NCI-H446 treated with DMSO at 0.1 percent for 48 hours (cell line): ENCODE results near the gene LYRM9.
"Not testable (repeated sequence)": the region's sequence is repeated elsewhere in the genome, so short reads cannot be mapped to it uniquely, and the experiment has no call there.

ENCODE experiments used
- DNase-seq: peaks from one replicate; lab custom pipeline; 2025; lab: John Stamatoyannopoulos, UW

Gene LYRM9

GRCh38 chr17:27892866-27893769 lies at the start of gene LYRM9:
LYRM9 (minus strand) TSS chr17:27893365; CDS start chr17:27882694, 10,671 bp downstream.
- peak; percentile 64 for DNase-seq

DNA sequence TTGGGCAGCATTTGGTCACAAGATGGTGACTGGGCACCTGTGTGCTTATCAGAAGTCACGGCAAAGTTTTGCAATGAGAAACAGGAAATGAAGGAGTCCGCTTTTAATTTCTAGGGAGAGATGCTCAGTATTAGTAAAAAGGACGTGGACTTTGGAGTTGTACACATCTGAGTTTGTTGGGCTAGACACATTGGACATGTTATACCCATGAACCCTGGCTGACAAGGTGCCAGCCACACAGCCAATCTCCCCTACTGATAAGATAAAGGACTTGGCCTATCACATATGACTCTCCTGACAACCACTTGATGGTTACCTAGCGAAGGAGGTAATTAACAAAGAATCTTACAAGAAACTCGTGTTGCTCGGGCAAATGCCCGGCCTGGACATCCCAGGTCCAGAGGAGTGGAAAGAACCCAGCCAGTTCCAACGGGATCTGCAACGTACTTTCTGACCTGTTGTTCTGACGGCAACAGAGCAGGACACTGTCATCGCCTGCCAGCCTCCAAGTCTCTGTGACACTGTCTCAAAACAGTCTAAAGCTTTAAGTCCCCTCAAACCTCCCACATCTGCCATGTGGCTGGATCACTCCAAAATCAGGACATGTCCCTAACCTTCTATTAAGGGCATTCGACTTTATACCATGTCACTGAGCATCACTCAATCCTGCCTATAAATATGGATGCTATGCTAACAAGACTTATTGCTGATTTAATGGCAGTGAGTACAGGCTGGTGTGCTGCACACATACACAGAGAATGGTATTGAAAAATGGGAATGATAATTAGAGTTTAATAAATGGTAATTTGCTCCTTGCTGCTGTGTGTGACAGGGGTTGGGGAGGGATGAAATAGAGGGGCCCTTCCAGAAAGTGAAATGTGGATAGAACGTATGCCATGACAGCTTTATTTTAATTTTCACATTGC lies 47.6 kb upstream of the LYRM9 start:
- DNase-seq: no peak

GRCh38 chr17:27939474-27940465 lies 46.6 kb upstream of the LYRM9 start:
- no peak for DNase-seq

DNA sequence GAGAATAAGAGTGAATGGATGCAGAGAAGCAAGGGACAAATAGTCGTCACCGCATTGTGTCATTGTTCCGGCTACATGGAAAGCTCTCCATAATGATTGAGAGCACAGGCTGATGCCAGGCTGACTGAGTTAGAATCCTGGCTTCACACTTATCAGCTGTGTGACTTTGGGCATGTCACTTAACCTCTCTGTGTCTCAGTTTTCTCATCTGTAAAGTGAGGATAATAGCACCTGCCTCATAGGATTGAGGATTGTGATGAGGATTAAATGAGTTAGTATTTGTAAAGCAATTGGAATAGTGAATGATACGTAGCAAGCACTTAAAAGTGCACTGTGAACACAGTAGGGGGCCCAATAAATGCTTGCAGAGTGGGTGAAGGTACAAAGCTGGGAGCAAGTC lies 45.7 kb upstream of the LYRM9 start:
- DNase-seq: no peak

DNA sequence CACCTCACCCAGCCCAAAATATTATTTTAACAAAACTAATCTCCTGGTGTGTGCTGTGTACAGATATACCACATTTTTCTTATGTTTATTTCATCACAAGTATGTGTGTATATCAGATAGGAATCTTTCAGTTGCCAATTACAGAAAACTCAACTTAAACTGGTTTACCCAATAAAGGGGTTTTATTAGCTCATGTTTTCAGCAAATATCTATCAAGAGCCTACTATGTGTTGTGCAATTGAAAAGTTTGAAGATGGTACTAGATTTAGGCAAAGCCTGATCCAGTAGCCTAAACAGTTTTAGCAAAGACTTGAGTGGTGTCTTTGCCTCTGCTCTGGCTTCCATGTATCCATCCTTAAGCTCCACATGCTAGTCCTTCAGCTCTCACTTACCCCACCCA lies 45.1 kb upstream of the LYRM9 start:
- DNase-seq: no peak

DNA sequence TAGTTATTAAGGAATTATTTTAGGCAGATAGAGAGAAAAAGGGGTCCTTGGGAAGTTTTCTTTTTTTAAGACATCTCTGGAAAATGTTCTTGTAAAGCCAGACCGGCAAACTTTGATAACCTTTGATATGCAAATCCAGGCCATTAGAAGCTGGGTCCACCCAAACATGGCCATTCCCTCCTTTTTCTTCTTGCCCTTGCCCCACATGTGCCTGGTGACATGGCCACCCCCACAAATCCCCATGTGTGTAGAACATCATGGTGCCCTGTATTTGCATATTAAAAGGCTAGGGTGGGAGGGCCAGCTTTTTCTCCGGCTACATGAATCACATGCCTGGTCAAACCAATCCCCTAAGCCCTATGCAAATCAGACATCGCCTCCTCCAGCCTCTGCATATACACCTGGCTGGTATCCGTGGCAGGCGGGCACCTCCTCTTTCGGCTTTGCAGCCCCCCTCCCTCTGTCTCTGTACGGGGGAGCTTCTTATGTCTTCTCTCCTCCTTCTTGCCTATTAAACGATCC lies 43.9 kb upstream of the LYRM9 start:
- DNase-seq: no peak

DNA sequence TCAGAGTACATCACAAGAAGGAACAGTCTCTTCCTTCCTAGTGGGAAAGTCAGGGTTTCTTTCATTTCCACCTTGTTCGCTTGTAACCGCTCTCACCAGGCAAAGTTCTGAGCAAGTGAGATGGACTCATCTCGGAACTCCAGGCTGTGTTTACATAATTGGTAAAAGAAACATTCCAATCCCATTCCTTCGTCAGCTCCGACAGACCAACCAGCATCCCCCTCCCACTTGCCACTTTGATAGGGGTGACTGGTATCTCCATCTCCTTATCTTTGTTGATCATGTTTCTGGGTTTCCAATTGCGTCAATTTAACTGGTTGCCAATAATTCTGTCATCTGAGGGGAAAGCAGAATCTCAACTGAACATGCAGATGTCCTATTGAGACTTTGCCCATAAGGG lies 36.8 kb upstream of the LYRM9 start:
- DNase-seq: no peak

GRCh38 chr17:27928587-27928986 lies 35.4 kb upstream of the LYRM9 start:
- DNase-seq: no peak

- DNase-seq: no peak
These were observed 34.6 kb upstream of the LYRM9 start for GRCh38 chr17:27927781-27928180.

DNA sequence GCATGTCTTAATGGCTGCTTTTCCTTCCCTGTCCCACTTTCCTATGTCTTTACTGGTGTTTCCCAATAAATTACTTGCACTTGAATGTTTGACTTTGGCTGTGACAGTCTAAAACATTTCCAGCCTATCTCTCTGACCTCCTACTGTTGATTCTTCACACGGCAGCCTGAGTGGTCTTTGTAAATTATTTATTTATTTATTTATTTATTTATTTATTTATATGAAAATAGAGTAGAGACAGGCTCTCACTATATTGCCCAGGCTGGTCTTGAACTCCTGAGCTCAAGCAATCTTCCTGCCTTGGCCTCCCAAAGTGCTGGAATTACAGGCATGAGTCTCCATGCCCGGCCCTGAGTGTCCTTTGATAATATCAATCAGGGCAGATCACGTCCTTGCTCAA lies 28.4 kb upstream of the LYRM9 start:
- DNase-seq: no peak

DNA sequence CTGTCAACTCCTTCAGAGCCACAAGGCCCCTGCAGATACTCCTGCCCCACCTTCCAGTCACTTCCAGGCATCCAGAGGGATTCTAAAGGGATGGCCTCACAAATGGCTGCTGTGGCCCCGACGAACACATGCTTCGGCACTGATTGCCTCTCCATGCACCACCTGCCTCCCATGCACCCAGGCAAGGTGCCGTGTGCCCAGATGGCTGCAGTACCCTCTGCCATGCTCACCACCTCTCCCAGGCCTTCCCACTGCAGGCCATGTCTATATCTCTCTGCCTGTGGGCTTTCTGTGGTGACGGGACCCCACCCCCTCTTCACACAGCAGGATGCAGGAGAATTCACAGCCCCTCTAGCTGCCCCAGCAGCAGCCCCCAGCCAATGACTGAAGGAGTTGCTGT lies 27.9 kb upstream of the LYRM9 start:
- DNase-seq: no peak

- DNase-seq: no peak
These were observed 27.4 kb upstream of the LYRM9 start for GRCh38 chr17:27920569-27920968.

GRCh38 chr17:27919079-27919478 lies 25.9 kb upstream of the LYRM9 start:
- no peak for DNase-seq

DNA sequence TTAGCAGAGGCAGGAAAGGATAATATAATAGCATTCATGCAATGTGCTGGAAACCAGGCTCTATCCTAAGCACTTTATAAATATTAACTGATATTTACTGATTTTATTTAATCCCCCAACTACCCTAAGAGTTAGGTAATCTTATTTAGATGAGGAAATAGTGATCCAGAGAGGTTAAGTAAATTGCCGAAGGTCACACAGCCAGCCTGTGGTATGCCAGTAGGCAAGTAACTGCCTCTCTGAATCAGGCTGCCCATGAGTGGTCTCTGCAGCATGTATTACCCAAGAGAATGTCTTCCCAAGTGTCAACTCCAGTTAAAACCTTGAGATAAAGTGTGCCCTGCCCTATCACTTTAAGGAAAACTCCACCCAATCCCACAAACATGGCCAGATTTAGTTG lies 25.3 kb upstream of the LYRM9 start:
- DNase-seq: no peak

- DNase-seq: no peak
These were observed 23.8 kb upstream of the LYRM9 start for GRCh38 chr17:27917000-27917399.

DNA sequence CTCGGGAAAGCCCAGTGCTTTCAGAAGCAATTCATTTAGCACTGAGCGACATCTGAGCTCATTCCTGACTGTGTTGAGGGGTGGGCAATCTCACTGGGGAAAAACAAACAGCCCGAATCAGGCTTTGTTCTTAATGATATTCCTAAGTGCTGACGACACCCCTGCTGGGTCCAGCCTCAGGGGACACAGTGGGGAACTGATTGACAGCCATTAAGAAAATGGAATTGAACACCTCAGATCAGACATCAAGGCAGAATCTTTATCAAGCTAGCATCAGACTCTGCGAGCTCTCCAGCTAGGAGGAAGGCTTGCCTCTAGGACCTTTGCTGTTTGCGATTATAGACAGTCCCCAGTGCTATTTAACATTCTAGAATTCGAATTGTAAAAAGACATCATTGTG lies 22.5 kb upstream of the LYRM9 start:
- DNase-seq: no peak

GRCh38 chr17:27914382-27914781 lies 21.2 kb upstream of the LYRM9 start:
- DNase-seq: no peak

- no peak for DNase-seq
These were observed 19.8 kb upstream of the LYRM9 start for GRCh38 chr17:27912964-27913363.

DNA sequence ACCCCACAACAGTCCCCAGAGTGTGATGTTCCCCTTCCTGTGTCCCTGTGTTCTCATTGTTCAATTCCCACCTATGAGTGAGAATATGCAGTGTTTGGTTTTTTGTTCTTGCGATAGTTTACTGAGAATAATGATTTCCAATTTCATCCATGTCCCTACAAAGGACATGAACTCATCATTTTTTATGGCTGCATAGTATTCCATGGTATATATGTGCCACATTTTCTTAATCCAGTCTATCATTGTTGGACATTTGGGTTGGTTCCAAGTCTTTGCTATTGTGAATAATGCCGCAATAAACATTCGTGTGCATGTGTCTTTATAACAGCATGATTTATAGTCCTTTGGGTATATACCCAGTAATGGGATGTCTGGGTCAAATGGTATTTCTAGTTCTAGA lies 19.1 kb upstream of the LYRM9 start:
- DNase-seq: not testable (repeated sequence)

- no peak for DNase-seq
These were observed 14.9 kb upstream of the LYRM9 start for GRCh38 chr17:27907976-27908558.

DNA sequence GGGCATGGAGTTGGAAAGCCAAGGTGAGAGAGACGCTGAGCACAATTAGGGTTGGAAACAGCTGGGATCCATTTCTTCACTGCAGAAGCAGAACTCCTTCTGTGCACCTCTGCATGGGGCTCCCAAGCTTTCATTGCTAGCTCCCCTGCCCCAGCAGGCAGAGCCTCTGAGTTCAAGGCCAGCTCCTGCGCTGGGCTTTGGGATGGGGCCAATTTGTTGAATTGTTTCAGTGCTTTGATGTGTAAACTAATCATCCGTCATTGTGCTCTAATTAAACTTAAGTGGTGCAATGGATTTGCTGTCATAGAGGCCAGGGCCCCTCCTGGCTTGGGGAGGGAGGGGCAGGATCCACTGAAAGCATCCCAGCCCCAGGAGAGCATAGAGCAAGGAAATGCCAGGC lies 13.5 kb upstream of the LYRM9 start:
- no peak for DNase-seq
